ENCODE measurements around the gene FBXO5. TPM values are rescaled to one million over a fixed set of nuclear protein-coding genes. Genes with fewer than 3 reads are reported as not detected.
"Not testable (repeated sequence)": the region's sequence is repeated elsewhere in the genome, so short reads cannot be mapped to it uniquely, and the experiment has no call there.

Gene FBXO5
- total RNA-seq, 1 donor, result 22.5 TPM

DNA sequence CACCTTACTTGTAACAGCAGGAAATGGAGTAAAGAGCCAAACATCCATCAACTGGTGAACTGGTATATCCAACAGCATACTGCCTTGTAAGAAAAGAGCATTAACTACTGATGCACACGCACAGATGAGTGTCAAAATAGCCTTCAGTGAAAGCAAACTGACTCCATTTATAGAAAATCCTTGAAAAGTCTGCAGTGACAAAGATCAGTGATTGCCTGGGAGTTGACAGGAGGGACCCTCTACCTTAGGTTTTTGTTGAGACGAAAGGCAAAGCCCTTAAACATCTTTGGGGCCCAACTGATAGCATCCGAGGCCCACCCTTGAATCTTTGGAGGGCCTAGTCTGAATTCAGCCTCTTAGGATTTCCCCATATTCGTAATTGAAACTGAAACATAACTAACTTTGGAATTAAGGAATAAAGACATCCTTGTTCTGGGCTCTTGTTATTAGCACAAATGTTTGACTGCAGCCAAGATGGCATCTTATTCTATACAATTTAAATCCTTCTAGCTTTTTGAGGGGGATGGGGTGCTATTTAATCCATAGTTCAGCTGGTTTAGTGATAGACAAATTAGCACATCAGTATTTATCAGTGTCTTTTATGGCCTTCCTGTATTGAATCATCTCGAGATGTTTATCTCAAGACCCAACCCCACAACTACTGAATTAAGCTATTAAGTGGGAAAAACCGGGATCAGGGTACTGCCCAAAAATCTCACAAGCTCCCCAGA, 13.0 kb downstream of the FBXO5 start:
- no peak overlapping the region for H3K4me3 ChIP-seq (ENCODE audit: low read depth, low read length)
- DNase-seq (ENCODE audit: low read depth), result no peak
- TF ChIP-seq, protein P1, sequence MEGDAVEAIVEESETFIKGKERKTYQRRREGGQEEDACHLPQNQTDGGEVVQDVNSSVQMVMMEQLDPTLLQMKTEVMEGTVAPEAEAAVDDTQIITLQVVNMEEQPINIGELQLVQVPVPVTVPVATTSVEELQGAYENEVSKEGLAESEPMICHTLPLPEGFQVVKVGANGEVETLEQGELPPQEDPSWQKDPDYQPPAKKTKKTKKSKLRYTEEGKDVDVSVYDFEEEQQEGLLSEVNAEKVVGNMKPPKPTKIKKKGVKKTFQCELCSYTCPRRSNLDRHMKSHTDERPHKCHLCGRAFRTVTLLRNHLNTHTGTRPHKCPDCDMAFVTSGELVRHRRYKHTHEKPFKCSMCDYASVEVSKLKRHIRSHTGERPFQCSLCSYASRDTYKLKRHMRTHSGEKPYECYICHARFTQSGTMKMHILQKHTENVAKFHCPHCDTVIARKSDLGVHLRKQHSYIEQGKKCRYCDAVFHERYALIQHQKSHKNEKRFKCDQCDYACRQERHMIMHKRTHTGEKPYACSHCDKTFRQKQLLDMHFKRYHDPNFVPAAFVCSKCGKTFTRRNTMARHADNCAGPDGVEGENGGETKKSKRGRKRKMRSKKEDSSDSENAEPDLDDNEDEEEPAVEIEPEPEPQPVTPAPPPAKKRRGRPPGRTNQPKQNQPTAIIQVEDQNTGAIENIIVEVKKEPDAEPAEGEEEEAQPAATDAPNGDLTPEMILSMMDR (IDR thresholded peaks at IDR 0.05; ENCODE audit: insufficient read depth, low read depth, low read length), result no peak

- H3K4me3 ChIP-seq (ENCODE audit: low read depth, low read length); DNase-seq (ENCODE audit: low read depth): not testable (repeated sequence)
Observed at GRCh38 chr6:152966168-152966894, 16.5 kb downstream of the FBXO5 start.

- no peak overlapping the region for H3K4me3 ChIP-seq (ENCODE audit: low read depth, low read length)
- TF ChIP-seq, protein P1 (IDR thresholded peaks at IDR 0.05; ENCODE audit: insufficient read depth, low read depth, low read length), result no peak
- no peak for DNase-seq (ENCODE audit: low read depth)
Observed at GRCh38 chr6:152959333-152959732, 23.5 kb downstream of the FBXO5 start.

DNA sequence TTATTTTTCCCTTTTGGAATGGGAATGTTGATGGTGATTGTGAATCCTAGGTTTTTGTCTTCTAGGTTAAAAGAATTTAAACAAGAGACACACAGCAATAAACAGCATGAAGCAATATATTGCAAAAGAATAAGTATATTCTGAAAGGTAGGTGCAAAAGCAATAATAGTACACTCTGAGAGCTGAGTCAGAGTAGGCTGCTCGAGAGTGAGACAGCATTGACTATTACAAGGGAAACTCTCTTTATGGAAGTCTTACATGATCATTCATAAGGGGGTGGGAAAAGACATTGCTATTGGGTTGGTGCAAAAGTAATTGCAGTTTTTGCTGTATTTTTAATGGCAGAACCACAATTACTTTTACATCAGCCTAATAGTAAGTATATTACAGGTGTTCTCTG, 25.0 kb downstream of the FBXO5 start:
- TF ChIP-seq, protein P1 (IDR thresholded peaks at IDR 0.05; ENCODE audit: insufficient read depth, low read depth, low read length), result no peak
- no peak overlapping the region for H3K4me3 ChIP-seq (ENCODE audit: low read depth, low read length)
- DNase-seq (ENCODE audit: low read depth), result no peak

DNA sequence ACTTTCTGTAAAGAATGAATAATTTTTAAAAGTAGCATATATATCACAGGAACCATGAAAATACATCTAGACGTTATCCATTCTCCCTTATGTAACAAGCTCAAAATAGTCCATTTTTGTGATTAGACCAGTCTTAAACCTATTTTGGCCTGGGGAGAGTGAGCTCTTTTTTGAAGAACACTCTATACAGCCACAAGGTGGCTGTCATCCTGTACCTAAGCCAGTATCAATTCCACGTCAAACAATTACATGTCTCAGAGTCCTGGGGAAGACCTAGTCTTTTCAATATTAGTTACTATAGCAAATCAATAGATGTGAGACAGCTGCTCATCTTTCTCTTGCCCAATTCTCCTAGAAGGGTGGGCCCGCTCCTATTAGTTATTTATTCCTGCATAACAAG, 28.4 kb downstream of the FBXO5 start:
- no peak overlapping the region for H3K4me3 ChIP-seq (ENCODE audit: low read depth, low read length)
- DNase-seq (ENCODE audit: low read depth), result no peak
- TF ChIP-seq, protein P1 (IDR thresholded peaks at IDR 0.05; ENCODE audit: insufficient read depth, low read depth, low read length), result no peak

DNA sequence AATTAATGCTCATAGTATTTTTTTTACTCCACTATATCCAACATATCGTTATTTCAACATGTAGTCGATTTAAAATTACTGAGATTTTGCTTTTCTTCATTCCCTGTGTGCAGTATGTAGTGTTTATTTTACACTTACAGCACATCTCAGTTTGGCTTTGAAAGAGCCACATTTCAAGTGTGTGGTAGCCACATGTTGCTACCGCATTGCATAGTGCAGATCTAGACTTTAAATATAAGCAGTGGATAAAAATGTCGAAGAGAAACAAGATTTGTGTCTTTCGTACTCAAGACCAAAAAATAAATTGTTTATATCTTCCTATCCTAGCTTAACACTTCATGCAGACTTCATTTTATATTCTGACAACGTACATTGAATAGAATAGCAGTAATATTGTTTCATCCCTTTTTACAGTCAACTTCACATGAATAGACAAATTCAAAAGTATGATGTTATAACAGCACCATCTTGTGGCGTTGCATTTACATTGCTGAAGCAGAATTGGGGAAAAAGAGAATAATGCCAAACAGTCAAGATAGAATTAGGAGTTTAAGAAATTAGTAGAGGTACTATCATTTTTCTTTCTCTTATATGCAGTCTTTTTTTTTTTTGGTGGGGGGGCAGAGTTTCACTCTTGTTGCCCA, 29.9 kb downstream of the FBXO5 start:
- TF ChIP-seq, protein P1 (IDR thresholded peaks at IDR 0.05; ENCODE audit: insufficient read depth, low read depth, low read length), result peak; percentile 62
- peak; percentile 50 for DNase-seq (ENCODE audit: low read depth)

GRCh38 chr6:152952045-152952444, 30.8 kb downstream of the FBXO5 start:
- no peak for DNase-seq (ENCODE audit: low read depth)
- no peak overlapping the region for H3K4me3 ChIP-seq (ENCODE audit: low read depth, low read length)
- TF ChIP-seq, protein P1 (IDR thresholded peaks at IDR 0.05; ENCODE audit: insufficient read depth, low read depth, low read length), result no peak

More for the DNA sequence above, 29.9 kb downstream of the FBXO5 start:
- no peak overlapping the region for H3K4me3 ChIP-seq (ENCODE audit: low read depth, low read length)
